GM10248 (cell line): ENCODE data around the gene ZBTB25.

ENCODE experiments used
- CTCF ChIA-PET: fragments of 300-600 bp; sonication (Branson Sonifier 250); formaldehyde crosslinking; extraction: SDS; loops from one replicate; lab custom pipeline; 2021; ENCODE audit warnings: antibody characterized with exemption; lab: Yijun Ruan, JAX
- POLR2A ChIA-PET: fragments of 350-650 bp; sonication (Branson Sonifier 250); formaldehyde crosslinking; extraction: SDS; loops from one replicate; lab custom pipeline; 2020; ENCODE audit warnings: antibody characterized with exemption; lab: Yijun Ruan, JAX
- DNase-seq: peaks from one replicate; pipeline ENCODE4 v3.0.0; 2012; ENCODE audit errors: extremely low spot score
- CTCF ChIP-seq: IDR thresholded peaks from 2 replicates; pipeline ENCODE4 v1.5.1; 2012; ENCODE audit warnings: mild to moderate bottlenecking, low read depth; ENCODE audit errors: extremely low read depth, missing control alignments, control extremely low read depth

ZBTB25 gene

DNA sequence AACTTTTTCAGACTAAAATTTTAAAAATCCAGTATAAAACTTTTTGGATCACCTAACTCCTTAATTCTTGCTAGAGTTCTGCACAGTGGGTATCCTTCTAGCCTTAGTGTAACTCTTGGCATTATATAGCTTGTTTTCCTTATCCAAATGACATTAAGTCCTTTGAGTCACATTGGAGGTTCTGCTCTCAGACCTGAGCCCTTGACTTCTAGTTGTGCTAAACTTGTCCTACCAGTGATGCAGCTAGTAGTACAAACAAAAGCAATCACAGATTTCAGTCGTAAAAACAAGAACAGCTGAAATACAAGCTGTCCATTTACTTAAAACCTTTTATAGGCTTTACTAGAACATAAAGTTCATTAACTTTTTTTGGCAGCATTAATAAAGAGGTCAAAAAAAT is 11.4 kb upstream of the ZBTB25 start:
- no peak for DNase-seq
- CTCF ChIA-PET, result interaction anchor here (0.8 to 2.1 kb wide), 5 partner anchors 11 to 85 kb away, joined by 3 to 8 read pairs (median 6); partner anchors contain the start of gene HSPA2
- no peak for TF ChIP-seq CTCF
- POLR2A ChIA-PET, result interaction anchor here (0.7 kb wide), 1 partner anchor 13 kb away, joined by 3 read pairs; no protein-coding TSS in a partner anchor

- ChIA-PET CTCF (interaction anchor here (6.3 kb wide), 1 partner anchor 10 kb away, joined by 56 read pairs; no protein-coding TSS in a partner anchor), POLR2A (no interaction called here)
- no peak for TF ChIP-seq CTCF
- DNase-seq, result no peak
These were observed 9.6 kb upstream of the ZBTB25 start for GRCh38 chr14:64513271-64513670.

GRCh38 chr14:64510825-64511671 is 7.4 kb upstream of the ZBTB25 start:
- peak; percentile 31 for DNase-seq
- CTCF ChIA-PET, result interaction anchor here (0.6 to 6.3 kb wide), 25 partner anchors 9 to 168 kb away, joined by 3 to 56 read pairs (median 5); partner anchors contain the start of genes HSPA2 and MTHFD1
- peak; percentile 89 for TF ChIP-seq CTCF
- POLR2A ChIA-PET, result interaction anchor here (0.7 to 1.2 kb wide), 2 partner anchors 19 to 29 kb away, joined by 3 read pairs; partner anchors contain the start of gene HSPA2

- no peak for TF ChIP-seq CTCF
- POLR2A ChIA-PET, result no interaction called here
- DNase-seq, result no peak
- CTCF ChIA-PET, result interaction anchor here (0.9 to 6.3 kb wide), 6 partner anchors 14 to 166 kb away, joined by 3 to 56 read pairs (median 15); no protein-coding TSS in a partner anchor
These were observed 5.4 kb upstream of the ZBTB25 start for GRCh38 chr14:64509036-64509435.

- ChIA-PET CTCF (interaction anchor here (0.9 to 6.3 kb wide), 7 partner anchors 15 to 165 kb away, joined by 3 to 56 read pairs (median 8); no protein-coding TSS in a partner anchor), POLR2A (interaction anchor here (0.7 kb wide), 1 partner anchor 32 kb away, joined by 3 read pairs; the partner anchor contains the start of gene HSPA2)
These were observed 4.7 kb upstream of the ZBTB25 start for GRCh38 chr14:64508215-64508776.

More at GRCh38 chr14:64508215-64508776, 4.7 kb upstream of the ZBTB25 start:
- peak; percentile 60 for DNase-seq
- TF ChIP-seq CTCF, result no peak
